Gastroesophageal sphincter (tissue), 3 donors: ENCODE measurements around the gene MIOS.

ENCODE experiments used
- EP300 ChIP-seq: sonication (generic); formaldehyde crosslinking; IDR thresholded peaks from one replicate; pipeline ENCODE4 v1.6.1; 2017; ENCODE audit warnings: antibody characterized with exemption, mild to moderate bottlenecking
- POLR2A ChIP-seq, 2 donors: fragments of 450-650 bp; IDR thresholded peaks; one replicate each; pipeline ENCODE4 v1.6.1; 2017; ENCODE audit warnings: antibody characterized with exemption in 2 of 2, mild to moderate bottlenecking in 2 of 2, moderate library complexity in 1 of 2
- POLR2AphosphoS5 ChIP-seq: sonication (generic); formaldehyde crosslinking; IDR thresholded peaks from one replicate; pipeline ENCODE4 v1.6.1; 2017; ENCODE audit warnings: antibody characterized with exemption
- TF ChIP-seq, protein P1 (sequence below), 4 experiments: fragments of 200-600 bp in 2 of 4; fragments of 450-650 bp in 2 of 4; sonication (generic) in 1 of 4; IDR thresholded peaks; one replicate each; pipeline ENCODE4 v1.5.1; 2017 to 2019; ENCODE audit warnings: antibody characterized with exemption in 4 of 4, mild to moderate bottlenecking in 2 of 4, moderate library complexity in 2 of 4

DNA sequence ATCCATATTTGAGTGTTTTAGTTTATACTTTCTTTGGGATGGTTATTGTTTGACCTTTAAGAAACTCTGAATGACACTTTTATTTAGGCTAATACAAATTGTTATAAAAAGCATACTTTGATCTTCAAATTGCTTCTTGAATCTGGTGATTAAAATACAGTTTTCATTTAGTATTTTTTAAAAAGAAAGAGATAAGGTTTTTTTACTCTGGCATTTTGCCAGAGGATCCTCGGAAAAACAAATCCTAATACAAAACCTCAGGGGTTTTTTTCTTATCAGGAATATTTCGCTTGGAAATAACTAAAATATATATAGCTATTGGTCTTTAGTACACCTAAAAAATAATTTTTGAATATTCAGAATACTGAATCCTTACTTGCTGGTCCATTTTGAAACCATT is 17.0 kb downstream of the MIOS start:
- TF ChIP-seq, protein P1, sequence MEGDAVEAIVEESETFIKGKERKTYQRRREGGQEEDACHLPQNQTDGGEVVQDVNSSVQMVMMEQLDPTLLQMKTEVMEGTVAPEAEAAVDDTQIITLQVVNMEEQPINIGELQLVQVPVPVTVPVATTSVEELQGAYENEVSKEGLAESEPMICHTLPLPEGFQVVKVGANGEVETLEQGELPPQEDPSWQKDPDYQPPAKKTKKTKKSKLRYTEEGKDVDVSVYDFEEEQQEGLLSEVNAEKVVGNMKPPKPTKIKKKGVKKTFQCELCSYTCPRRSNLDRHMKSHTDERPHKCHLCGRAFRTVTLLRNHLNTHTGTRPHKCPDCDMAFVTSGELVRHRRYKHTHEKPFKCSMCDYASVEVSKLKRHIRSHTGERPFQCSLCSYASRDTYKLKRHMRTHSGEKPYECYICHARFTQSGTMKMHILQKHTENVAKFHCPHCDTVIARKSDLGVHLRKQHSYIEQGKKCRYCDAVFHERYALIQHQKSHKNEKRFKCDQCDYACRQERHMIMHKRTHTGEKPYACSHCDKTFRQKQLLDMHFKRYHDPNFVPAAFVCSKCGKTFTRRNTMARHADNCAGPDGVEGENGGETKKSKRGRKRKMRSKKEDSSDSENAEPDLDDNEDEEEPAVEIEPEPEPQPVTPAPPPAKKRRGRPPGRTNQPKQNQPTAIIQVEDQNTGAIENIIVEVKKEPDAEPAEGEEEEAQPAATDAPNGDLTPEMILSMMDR (IDR thresholded peaks at IDR 0.05) = no peak
- TF ChIP-seq POLR2A (IDR thresholded peaks at IDR 0.05) (no peak), EP300 (no peak), POLR2AphosphoS5 (no peak)
